Stimulated activated CD8-positive, alpha-beta memory T cell treated with anti-CD3 and anti-CD28 coated beads, Interleukin-7, amount 100 ng/mL, for 48 hours (primary cell): ENCODE results near the gene VAC14.
"Not testable (repeated sequence)": the region's sequence is repeated elsewhere in the genome, so short reads cannot be mapped to it uniquely, and the experiment has no call there.

Experiments used
- DNase-seq, 2 donors: peaks; one replicate each; pipeline ENCODE4 v3.0.0-alpha.2; 2020; ENCODE audit warnings: low read depth in 1 of 2; ENCODE audit errors: extremely low read depth in 1 of 2

The VAC14 gene

DNA sequence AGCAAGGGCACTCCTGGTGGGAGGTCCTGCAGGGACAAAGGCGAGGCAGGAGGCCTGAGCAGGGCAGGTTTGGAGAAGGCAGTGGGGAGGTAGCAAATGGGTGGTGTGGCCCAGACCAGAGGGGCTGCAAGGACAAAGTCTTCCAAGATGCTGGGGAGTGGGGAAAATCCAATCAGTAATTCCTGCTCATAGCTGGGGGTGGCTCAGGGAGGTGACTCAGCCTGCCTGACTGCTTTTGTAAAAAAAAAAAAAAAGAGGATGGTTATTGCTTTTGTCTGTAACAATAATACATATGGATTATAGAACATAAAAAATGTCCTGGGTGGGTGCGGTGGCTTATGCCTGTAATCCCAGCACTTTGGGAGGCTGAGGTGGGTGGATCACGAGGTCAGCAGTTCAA lies 149.4 kb downstream of the VAC14 start:
- no peak for DNase-seq

DNA sequence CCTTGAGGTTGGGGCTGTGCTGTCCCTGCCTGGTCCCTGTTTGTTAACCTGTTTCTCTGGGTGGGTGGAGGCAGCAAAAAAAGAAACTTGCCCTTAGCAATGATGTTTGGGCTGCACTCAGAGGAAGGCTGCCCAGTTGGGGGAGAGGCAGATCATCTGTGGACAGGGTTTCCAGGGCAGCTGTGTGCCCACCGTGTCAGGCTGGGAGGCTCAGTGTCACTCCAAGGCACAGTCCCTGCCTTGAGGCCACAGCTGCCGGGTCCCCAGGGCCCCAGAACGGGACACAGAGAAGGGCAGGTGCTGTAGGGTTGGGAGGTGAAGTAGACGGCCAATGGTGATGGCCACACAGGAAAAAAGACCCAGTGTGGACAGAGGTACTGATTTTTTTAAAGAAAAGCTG lies 150.7 kb downstream of the VAC14 start:
- DNase-seq = no peak

DNA sequence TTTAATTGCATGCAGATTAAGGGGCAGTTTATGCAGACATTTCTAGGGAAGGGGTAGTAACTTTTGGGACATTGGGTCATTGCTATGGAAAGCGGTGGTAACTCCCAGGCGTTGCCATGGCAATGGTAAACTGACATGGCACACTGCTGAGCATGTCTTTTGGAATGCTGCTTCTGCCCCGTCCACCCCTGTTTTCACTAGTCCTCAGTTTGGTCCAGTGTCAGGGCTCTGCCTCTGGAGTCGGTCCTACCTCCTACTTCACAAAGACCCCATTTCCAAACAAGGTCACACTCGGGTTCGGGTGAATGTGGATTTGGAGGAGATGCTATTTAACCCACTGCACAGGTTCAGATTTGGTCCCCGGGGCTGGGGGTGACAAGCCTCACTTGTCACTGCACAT lies 151.7 kb downstream of the VAC14 start:
- DNase-seq = no peak

DNA sequence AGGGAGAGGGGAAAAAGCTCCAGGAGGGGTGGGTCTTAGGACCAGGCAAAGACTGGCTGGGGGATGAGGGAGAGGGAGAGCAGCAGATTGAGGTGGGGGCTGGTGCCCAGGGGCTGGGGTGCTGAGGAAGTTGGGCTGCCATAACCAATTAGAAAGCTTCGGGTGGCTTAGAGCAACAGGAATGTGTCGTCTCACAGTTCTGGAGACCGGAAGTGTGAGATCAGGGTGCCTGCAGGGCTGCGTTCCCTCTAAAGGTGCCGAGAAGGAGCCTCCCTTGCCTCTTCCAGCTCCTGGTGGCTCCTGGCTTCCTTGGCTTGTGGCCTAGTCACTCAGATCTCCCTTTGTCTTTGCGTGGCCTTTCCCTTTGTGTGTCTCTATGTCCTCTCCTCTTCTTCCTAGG lies 152.4 kb downstream of the VAC14 start:
- no peak for DNase-seq

DNA sequence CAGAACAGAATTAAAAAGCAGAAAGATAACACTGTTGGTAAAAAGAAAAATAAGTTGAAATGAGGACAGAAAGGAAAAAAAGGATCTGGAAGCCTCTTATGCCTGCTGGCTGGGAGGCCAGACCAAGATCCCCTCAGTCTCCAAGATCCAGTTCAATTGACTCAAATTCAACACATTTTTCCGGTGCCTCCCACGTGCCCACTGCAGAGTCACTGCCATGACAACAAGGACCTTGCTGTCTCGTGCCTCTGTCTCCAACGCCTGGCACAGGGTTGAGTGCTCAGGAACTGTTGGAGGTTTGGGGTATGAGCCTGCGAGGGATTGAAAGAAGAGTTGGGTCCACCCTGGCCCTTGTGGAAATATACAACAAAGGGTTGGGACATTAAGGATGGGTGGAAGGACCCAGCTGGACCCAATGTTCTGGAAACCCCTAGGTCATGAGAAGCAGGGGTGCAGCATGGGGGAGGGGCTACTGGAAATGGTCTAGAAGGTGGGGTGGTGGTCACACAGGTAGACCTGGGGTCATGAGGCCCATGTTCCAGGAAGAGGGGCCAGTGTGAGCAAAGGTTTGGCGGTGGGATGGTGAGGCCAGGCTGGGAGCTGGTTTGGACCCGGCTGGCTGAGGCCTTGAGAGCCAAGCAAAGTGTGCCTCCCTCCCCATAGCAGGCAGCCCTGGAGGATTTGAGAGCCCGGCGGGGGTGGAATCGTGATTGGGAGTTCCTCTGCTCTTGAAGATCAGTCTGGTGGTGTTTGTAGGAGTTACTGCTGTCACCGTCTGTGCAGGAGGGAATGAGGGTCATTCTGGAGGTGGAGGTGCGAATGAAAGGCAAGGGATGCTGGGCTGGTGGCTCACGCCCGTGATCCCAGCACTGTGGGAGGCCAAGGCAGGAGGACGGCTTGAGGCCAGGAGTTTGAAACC lies 153.3 kb downstream of the VAC14 start:
- no peak for DNase-seq

DNA sequence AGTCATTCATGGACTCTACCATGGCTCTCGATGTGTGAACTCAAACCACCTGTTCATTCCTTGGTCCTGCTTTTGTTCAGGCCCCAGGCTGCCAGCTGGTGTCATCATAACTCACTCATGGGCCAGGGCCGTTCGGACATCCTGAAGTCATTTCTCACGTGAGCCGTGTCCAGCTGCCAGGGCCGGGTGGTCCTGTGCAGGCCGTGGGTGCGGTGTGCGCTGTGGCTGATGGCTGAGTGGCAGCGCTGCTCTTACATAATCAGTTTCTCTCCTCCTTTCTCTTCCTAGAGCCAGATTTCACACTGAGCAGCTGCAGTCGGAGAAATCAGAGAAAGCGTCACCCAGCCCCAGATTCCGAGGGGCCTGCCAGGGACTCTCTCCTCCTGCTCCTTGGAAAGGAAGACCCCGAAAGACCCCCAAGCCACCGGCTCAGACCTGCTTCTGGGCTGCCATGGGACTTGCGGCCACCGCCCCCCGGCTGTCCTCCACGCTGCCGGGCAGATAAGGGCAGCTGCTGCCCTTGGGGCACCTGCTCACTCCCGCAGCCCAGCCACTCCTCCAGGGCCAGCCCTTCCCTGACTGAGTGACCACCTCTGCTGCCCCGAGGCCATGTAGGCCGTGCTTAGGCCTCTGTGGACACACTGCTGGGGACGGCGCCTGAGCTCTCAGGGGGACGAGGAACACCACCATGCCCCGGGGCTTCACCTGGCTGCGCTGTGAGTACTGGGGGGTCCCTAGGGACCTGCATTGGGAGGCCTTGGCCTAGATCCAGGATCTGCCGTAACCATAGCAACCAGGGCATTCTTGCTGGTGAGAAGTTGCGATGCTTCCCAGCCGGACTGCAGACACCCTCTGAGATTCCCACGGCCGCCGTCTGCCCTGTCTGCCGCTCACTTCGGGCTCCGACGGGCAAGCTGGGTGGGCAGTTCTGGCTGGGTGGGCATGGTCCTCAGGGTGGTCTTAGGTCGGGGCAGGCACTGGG lies 154.4 kb downstream of the VAC14 start, which contains the start of gene IL34:
IL34 (plus strand) TSS at position 300 of the 982 bp plus-strand sequence; CDS start at position 689, 389 bp downstream.
- no peak for DNase-seq

DNA sequence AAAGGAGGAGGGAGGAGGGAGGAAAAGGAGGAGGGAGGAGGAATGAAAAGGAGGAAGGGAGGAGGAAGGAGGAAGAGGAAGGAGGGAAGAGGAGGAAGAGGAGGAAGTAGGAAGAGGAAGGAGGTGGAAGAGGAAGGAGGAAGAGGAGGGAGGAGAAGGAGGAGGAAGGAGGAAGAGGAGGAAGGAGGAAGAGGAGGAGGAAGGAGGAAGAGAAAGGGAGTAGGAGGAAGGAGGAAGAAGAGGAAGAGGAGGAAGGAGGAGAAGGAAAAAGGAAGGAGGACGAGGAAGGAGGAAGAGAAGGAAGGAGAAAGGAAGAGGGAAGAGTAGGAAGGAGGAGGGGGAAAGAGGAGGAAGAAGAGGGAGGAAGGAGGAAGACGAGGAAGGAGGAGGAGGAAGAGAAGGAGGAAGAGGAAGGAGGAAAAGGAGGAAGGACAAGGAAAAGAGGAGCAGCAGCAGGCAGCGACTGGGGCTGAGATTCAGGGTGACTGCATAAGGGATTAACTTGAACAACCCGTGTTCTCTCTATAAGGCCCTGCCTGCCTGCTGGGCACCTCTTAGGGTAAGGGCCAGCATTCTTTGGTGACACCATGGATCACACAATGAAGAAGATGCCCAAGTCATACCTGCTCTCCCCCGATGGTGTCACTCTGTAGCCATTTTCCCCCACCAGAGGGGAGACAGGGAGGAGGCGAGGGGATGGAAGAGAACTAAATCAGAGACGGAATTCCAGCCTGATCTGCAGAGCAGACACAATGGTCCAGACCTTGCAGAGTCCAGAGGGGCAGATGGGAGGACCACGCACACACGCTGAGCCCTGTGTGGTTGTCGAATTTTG lies 156.0 kb downstream of the VAC14 start:
- no peak for DNase-seq

DNA sequence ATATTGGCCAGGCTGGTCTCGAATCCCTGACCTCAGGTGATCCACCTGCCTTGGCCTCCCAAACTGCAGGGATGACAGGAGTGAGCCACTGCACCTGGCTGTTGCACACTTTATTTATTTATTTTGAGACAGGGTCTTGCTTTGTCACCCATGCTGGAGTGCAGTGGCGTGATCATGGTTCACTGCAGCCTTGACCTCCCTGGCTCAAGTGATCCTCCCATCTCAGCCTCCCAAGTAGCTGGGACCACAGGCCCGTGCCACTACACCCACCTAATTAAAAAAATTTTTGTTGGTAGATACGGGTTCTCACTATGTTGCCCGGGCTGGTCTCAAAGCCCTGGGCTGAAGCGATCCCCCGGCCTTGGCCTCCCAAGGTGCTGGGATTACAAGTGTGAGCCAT lies 157.7 kb downstream of the VAC14 start:
- DNase-seq = not testable (repeated sequence)

DNA sequence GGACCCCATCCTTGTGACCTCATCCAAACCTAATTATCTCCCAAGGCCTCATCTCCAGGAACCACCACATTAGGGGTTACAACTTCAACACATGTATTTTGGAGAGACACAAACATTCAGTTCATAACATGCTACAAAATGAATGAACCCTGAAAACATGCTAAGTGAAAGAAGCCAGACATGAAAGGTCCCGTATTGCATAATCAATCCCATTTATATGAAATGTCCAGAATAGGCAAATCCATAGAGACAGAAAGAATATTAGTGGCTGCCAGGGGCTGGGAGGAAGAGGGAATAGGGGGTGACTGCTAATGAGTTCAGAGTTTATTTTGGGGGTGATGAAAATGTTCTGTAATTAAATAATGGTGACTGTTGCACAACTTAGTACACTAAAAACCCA lies 158.3 kb downstream of the VAC14 start:
- DNase-seq = no peak

DNA sequence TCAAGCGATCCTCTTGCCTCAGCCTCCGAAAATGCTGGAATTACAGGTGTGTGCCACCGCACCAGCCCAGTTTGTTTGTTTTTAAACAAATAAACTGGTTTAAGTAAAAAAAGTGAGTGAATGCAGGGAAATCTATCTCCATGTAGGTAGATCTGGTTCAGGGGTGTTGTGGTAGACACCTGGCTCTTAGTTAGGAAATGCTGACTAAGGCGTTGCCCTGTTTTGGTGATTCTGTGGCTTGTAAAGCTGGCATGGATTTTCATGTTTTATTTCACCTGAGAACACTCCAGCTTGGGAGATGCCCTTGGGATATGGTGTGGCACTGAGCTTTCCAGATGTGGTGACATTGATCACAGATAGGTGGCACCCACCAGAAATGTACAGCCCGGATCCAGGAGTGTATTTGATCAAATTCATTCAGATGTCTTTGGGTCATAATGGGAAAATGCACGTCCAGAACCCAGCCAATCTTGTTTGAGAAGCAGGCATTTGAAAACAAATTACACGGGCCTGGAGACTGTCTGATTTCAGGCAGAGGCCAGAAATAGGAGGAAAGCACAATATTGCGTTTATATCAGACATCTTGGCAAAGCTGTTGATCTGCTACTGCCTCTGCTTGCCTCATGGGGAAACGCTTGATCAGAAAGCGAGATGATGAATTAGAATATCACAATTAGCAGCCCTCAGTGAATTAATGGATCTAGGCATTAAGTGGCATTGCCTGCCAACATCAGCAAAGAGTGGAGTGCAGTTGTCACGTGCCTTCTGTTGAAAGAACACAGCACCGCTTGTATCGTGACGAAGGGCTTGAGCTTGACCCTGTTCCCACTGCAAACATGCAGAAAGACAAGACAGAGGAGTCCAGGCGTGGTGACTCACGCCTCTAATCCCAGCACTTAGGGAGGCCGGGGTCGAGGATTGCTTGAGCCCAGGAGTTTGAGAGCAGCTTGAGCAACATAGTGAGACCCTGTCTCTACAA lies 161.9 kb downstream of the VAC14 start:
- no peak for DNase-seq
